Fibroblast of lung (primary cell): ENCODE data around the gene TMEM198. TPM values are rescaled to one million over a fixed set of nuclear protein-coding genes. Genes with fewer than 3 reads are reported as not detected.

Source experiments
- DNase-seq, 2 donors: peaks; one replicate each; pipeline versions ENCODE4 v3.0.0 to v3.0.0-alpha.2; 2010; ENCODE audit warnings: low read depth in 2 of 2
- H2AFZ ChIP-seq: 2 replicates; pipeline ENCODE4 v1.5.1; 2012; ENCODE audit warnings: low read length, control low read depth, inconsistent platforms
- H3K27ac ChIP-seq: 2 replicates; pipeline ENCODE4 v1.5.1; 2011; ENCODE audit warnings: low read length, control low read depth; ENCODE audit not compliant: insufficient read depth
- H3K27me3 ChIP-seq: 2 replicates; pipeline ENCODE4 v1.5.1; 2011; ENCODE audit warnings: mild to moderate bottlenecking, low read length; ENCODE audit not compliant: control insufficient read depth, insufficient read depth
- H3K36me3 ChIP-seq: 2 replicates; pipeline ENCODE4 v1.5.1; 2011; ENCODE audit warnings: low read length; ENCODE audit not compliant: control insufficient read depth, insufficient read depth
- H3K4me1 ChIP-seq: 2 replicates; pipeline ENCODE4 v1.5.1; 2011; ENCODE audit warnings: low read length; ENCODE audit not compliant: control insufficient read depth, insufficient read depth; ENCODE audit errors: extremely low read depth
- H3K4me2 ChIP-seq: 2 replicates; pipeline ENCODE4 v1.5.1; 2011; ENCODE audit warnings: low read length, control low read depth; ENCODE audit not compliant: insufficient read depth; ENCODE audit errors: extremely low read depth
- H3K4me3 ChIP-seq, 4 experiments: fragments of 200-600 bp in 1 of 4; sonication (generic) in 1 of 4; replicated peaks in 1 of 4; 2 replicates each; pipeline ENCODE4 v1.5.1; 2011 to 2016; ENCODE audit warnings: low read length in 4 of 4, low read depth in 3 of 4, mild to moderate bottlenecking in 3 of 4, control low read depth in 2 of 4, inconsistent platforms in 1 of 4, mixed read lengths in 1 of 4; ENCODE audit not compliant: insufficient read depth in 1 of 4; ENCODE audit errors: control extremely low read depth in 1 of 4
- H3K79me2 ChIP-seq: 2 replicates; pipeline ENCODE4 v1.5.1; 2012; ENCODE audit warnings: mild to moderate bottlenecking, low read length, inconsistent platforms; ENCODE audit not compliant: control insufficient read depth, insufficient read depth
- H3K9ac ChIP-seq: 2 replicates; pipeline ENCODE4 v1.5.1; 2011; ENCODE audit warnings: mild to moderate bottlenecking, low read length, control low read depth; ENCODE audit not compliant: insufficient read depth
- H3K9me3 ChIP-seq: 2 replicates; pipeline ENCODE4 v1.5.1; 2012; ENCODE audit warnings: low read depth, low read length; ENCODE audit not compliant: control insufficient read depth, insufficient read depth
- H4K20me1 ChIP-seq: 2 replicates; pipeline ENCODE4 v1.5.1; 2011; ENCODE audit warnings: low read length; ENCODE audit not compliant: control insufficient read depth, insufficient read depth; ENCODE audit errors: extremely low read depth
- EZH2 ChIP-seq: IDR thresholded peaks from 2 replicates; pipeline ENCODE4 v1.5.1; 2012; ENCODE audit warnings: low read length, control low read depth, mild to moderate bottlenecking; ENCODE audit errors: missing control alignments
- polyA plus RNA-seq, 2 donors: library from polyadenylated mRNA; depleted of rRNA in 1 of 2; stranded (reverse) in 1 of 2; unstranded in 1 of 2; fragments of >200 nt; gene quantifications; 2 replicates each; pipeline ENCODE4 v1.2.1, GENCODE V29; 2011 to 2012; ENCODE audit warnings: missing spikeins in 1 of 2
- total RNA-seq: library from RNA; depleted of rRNA; stranded (reverse); fragments of >200 nt; gene quantifications from 2 replicates; pipeline ENCODE4 v1.2.1, GENCODE V29; 2014
- TF ChIP-seq, protein P1 (sequence below), 2 donors: IDR thresholded peaks in 1 of 2; conservative IDR thresholded peaks in 1 of 2; 1 replicate in 1 of 2; 2 replicates in 1 of 2; pipeline ENCODE4 v1.5.1; 2011 to 2012; ENCODE audit warnings: low read length in 2 of 2, control low read depth in 1 of 2, inconsistent platforms in 1 of 2, low read depth in 1 of 2, mild to moderate bottlenecking in 1 of 2

TMEM198 gene
- total and polyA plus RNA-seq, 2 donors (not counting 1 experiment from before 2014, with no cell fraction given), result 0.70 to 0.99 TPM

DNA sequence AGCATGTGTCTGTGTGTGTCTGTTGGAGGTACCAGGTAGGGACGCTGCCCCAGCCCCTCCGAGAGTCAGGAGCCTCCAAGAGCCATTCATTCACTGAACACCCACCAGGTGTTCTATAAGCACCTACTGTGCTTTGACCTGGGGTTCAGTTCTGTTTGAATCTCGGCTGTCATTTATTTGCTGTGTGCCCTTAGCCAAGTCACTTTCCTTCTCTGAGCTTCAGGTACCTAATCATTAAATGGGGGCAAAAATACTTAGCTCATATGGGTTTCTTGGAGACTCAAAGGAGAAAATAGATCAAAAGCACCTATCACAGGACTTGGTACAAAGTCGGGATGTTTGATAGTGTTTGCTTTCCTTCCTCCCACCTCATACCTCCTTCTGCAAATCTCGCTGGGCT, 16.4 kb upstream of the TMEM198 start:
- no peak for DNase-seq
- no peaks in the 10 kb centered on the region for H4K20me1 ChIP-seq
- peaks cover 41% of the 10 kb centered on the region for H3K27me3 ChIP-seq
- H3K9ac ChIP-seq, result no peak overlapping the region
- TF ChIP-seq EZH2, result no peak
- TF ChIP-seq, protein P1, sequence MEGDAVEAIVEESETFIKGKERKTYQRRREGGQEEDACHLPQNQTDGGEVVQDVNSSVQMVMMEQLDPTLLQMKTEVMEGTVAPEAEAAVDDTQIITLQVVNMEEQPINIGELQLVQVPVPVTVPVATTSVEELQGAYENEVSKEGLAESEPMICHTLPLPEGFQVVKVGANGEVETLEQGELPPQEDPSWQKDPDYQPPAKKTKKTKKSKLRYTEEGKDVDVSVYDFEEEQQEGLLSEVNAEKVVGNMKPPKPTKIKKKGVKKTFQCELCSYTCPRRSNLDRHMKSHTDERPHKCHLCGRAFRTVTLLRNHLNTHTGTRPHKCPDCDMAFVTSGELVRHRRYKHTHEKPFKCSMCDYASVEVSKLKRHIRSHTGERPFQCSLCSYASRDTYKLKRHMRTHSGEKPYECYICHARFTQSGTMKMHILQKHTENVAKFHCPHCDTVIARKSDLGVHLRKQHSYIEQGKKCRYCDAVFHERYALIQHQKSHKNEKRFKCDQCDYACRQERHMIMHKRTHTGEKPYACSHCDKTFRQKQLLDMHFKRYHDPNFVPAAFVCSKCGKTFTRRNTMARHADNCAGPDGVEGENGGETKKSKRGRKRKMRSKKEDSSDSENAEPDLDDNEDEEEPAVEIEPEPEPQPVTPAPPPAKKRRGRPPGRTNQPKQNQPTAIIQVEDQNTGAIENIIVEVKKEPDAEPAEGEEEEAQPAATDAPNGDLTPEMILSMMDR (conservative IDR thresholded peaks at IDR 0.05 in 1 of 2, IDR thresholded peaks at IDR 0.05 in 1 of 2; ENCODE audit: low read depth in 1 of 2, low read length in 2 of 2), result no peak
- H3K4me1 ChIP-seq, result peaks cover 1% of the 10 kb centered on the region
- H3K9me3 ChIP-seq, result no peaks in the 10 kb centered on the region
- no peak overlapping the region for H3K4me2 ChIP-seq
- H2AFZ ChIP-seq, result no peak overlapping the region
- no peaks in the 10 kb centered on the region for H3K79me2 ChIP-seq
- H3K27ac ChIP-seq, result no peak overlapping the region
- no peak overlapping the region for H3K4me3 ChIP-seq
- no peaks in the 10 kb centered on the region for H3K36me3 ChIP-seq

DNA sequence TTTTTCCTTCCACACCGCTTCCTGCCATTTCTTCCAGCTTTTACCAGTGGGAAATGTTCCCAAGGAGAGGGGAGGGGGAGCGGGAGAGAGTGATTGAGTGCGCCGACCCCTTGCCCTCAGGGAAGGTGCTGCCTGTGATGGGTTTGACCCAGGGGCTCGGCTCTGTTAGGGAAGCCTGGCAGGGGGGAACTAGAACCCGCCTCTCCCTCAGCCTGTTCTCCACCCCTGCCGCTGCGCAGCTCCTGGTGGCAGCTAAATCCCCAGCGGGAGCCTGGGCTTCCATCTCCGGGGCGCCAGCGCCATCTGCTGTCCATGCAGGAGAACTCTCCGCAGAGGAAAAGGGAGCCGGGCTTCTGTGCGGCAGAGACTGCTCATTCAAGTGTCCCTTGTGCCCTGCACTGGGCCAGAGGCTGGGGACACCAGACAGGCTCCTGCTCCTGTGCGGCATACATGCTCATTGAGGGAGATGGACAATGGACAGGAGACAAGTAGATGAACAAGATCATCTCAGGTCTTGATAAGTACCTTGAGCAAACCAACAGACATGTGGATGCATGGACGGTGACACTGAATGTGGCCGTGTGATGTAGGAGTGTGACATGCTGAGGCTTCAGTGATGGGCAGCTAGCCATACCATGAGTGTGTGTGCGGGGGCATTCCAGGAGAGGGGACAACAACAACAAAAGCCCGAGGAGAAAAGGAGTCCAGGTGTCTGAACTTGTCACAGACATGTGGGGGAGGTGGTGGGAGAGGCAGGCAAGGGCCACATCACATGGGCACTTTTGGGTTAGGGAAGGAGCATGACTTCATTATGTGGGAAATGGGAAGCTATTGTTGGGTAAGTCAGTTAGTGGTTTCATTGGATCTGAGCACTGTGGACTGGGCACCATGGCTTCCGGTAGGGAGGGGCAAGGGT, 13.5 kb upstream of the TMEM198 start:
- Histone ChIP-seq H2AFZ (no peak overlapping the region), H3K27ac (no peak overlapping the region), H4K20me1 (no peaks in the 10 kb centered on the region)

More for the DNA sequence above, 13.5 kb upstream of the TMEM198 start:
- peak; percentile 70 to 81 for DNase-seq
- no peaks in the 10 kb centered on the region for H3K4me1 ChIP-seq
- no peak overlapping the region for H3K9ac ChIP-seq
- peak; percentile 18 for TF ChIP-seq EZH2
- TF ChIP-seq, protein P1 (conservative IDR thresholded peaks at IDR 0.05 in 1 of 2, IDR thresholded peaks at IDR 0.05 in 1 of 2; ENCODE audit: low read depth in 1 of 2, low read length in 2 of 2), result peak; percentile 93 to 94
- peaks cover 44% of the 10 kb centered on the region for H3K27me3 ChIP-seq
- H3K9me3 ChIP-seq, result no peaks in the 10 kb centered on the region
- no peaks in the 10 kb centered on the region for H3K79me2 ChIP-seq
- no peaks in the 10 kb centered on the region for H3K36me3 ChIP-seq
- H3K4me2 ChIP-seq, result peak overlapping the region; percentile 40
- H3K4me3 ChIP-seq, result peak overlapping the region in 1 of 4 experiments; percentile 32
